Sigmoid colon (tissue), 7 donors: Measurements from ENCODE around the gene SEMA4F. TPM values are rescaled to one million over a fixed set of nuclear protein-coding genes. Genes with fewer than 3 reads are reported as not detected.

Source experiments
- DNase-seq: peaks from one replicate; pipeline ENCODE4 v3.0.0-alpha.2; 2019
- H3K27ac ChIP-seq, 4 donors: fragments of 200-600 bp; sonication (generic); one replicate each; pipeline ENCODE4 v1.5.1; 2016 to 2019; ENCODE audit warnings: mild to moderate bottlenecking in 1 of 4
- H3K27me3 ChIP-seq, 3 donors: fragments of 200-600 bp; sonication (generic); one replicate each; pipeline ENCODE4 v1.5.1; 2019; ENCODE audit warnings: mild to moderate bottlenecking in 1 of 3
- H3K36me3 ChIP-seq, 4 donors: fragments of 200-600 bp; sonication (generic); one replicate each; pipeline ENCODE4 v1.5.1; 2016 to 2019
- H3K4me1 ChIP-seq, 4 donors: fragments of 200-600 bp; sonication (generic); one replicate each; pipeline ENCODE4 v1.5.1; 2017 to 2019
- H3K4me3 ChIP-seq, 4 donors: fragments of 200-600 bp; sonication (generic); one replicate each; pipeline ENCODE4 v1.5.1; 2017 to 2019; ENCODE audit warnings: mild to moderate bottlenecking in 2 of 4, moderate library complexity in 1 of 4
- H3K9me3 ChIP-seq, 4 donors: fragments of 200-600 bp in 3 of 4; sonication (generic) in 3 of 4; one replicate each; pipeline versions ENCODE4 v1.5.1 to v1.6.1; 2013 to 2019
- CTCF ChIP-seq, 4 experiments: fragments of 450-650 bp in 3 of 4; fragments of 200-600 bp in 1 of 4; IDR thresholded peaks; one replicate each; pipeline ENCODE4 v1.5.1; 2016 to 2019; ENCODE audit warnings: antibody characterized with exemption in 4 of 4, mild to moderate bottlenecking in 3 of 4, moderate library complexity in 2 of 4
- EP300 ChIP-seq, 4 donors: sonication (generic); formaldehyde crosslinking; IDR thresholded peaks; one replicate each; pipeline ENCODE4 v1.6.1; 2017; ENCODE audit warnings: antibody characterized with exemption in 4 of 4
- POLR2A ChIP-seq, 2 donors: fragments of 450-650 bp; IDR thresholded peaks; one replicate each; pipeline ENCODE4 v1.6.1; 2016; ENCODE audit warnings: antibody characterized with exemption in 2 of 2, mild to moderate bottlenecking in 2 of 2, moderate library complexity in 2 of 2
- POLR2AphosphoS5 ChIP-seq, 4 donors: sonication (generic); formaldehyde crosslinking; IDR thresholded peaks; one replicate each; pipeline ENCODE4 v1.6.1; 2017; ENCODE audit warnings: antibody characterized with exemption in 4 of 4
- WGBS, 2 donors: extraction: QIAGEN DNeasy Blood & Tissue Kit; methylation state at CpG; one replicate each; pipeline ENCODE4 v1.1.7; 2013; 5-methylcytosine and 5-hydroxymethylcytosine counted together
- intact Hi-C: fragments of 100-400 bp; cut with DNase I; formaldehyde crosslinking; loops from one replicate; pipeline ENCODE4 v1.15.1; 2023
- polyA plus RNA-seq, 3 donors: library from polyadenylated mRNA; stranded (reverse); fragments of 200-250 nt; gene quantifications; one replicate each; pipeline ENCODE4 v1.2.3, GENCODE V29; 2013
- total RNA-seq, 4 donors: library from RNA; depleted of rRNA; stranded (reverse); fragments of >200 nt; gene quantifications; one replicate each; pipeline ENCODE4 v1.1.0, GENCODE V29; 2016
- donor health status: healthy with polysubstance abuse.
- donor health status: Bipolar disorder and iron deficiency.
- donor health status: healthy.

The SEMA4F gene
- total and polyA plus RNA-seq, 7 donors: 0.69 to 5.5 (median 3.2) TPM

- no peak overlapping the region for H3K4me3 ChIP-seq
- H3K27me3 ChIP-seq: peaks cover 10 to 26% (median 11%) of the 10 kb centered on the region in 3 donors
- intact Hi-C loops: no loop called here
- DNase-seq: no peak
- H3K27ac ChIP-seq: no peak overlapping the region
- H3K4me1 ChIP-seq: peaks cover 0 to 6% (median 3%) of the 10 kb centered on the region in 4 donors
- TF ChIP-seq CTCF (IDR thresholded peaks at IDR 0.05) (no peak), EP300 (IDR thresholded peaks at IDR 0.05) (no peak), POLR2A (IDR thresholded peaks at IDR 0.05) (no peak), POLR2AphosphoS5 (IDR thresholded peaks at IDR 0.05) (no peak)
- no peaks in the 10 kb centered on the region for H3K9me3 ChIP-seq
- H3K36me3 ChIP-seq: no peaks in the 10 kb centered on the region
- WGBS, 2 donors: 96% methylated on average over 13 of the region's 13 CpGs
Measured at GRCh38 chr2:74646834-74647482, 7.1 kb upstream of the SEMA4F start.

GRCh38 chr2:74648009-74648443 is 6.0 kb upstream of the SEMA4F start, which contains the start of gene M1AP:
Gene M1AP, minus strand, starts transcription at chr2:74648330. Its CDS starts 8,055 bp downstream, at chr2:74640275.
- H3K4me1 ChIP-seq: peaks cover 0 to 6% (median 3%) of the 10 kb centered on the region in 4 donors
- no peaks in the 10 kb centered on the region for H3K36me3 ChIP-seq
- TF ChIP-seq CTCF (IDR thresholded peaks at IDR 0.05) (no peak), EP300 (IDR thresholded peaks at IDR 0.05) (no peak), POLR2AphosphoS5 (IDR thresholded peaks at IDR 0.05) (no peak), POLR2A (IDR thresholded peaks at IDR 0.05) (no peak)
- H3K4me3 ChIP-seq: no peak within 1 kb of the TSS
- 16 to 48% methylated on average over 45 of the region's 45 CpGs for WGBS, 2 donors
- peaks cover 10 to 26% (median 11%) of the 10 kb centered on the region in 3 donors for H3K27me3 ChIP-seq
- no peak for DNase-seq
- H3K27ac ChIP-seq: no peak within 1 kb of the TSS
- intact Hi-C loops: no loop called here
- no peaks in the 10 kb centered on the region for H3K9me3 ChIP-seq

- intact Hi-C loops: no loop called here
- Histone ChIP-seq H3K9me3 (no peaks in the 10 kb centered on the region), H3K4me1 (peaks cover 0 to 14% (median 10%) of the 10 kb centered on the region in 4 donors), H3K4me3 (peak overlapping the region; percentile 43 to 84 (median 74)), H3K36me3 (peaks cover 0 to 5% (median 0%) of the 10 kb centered on the region in 4 donors), H3K27me3 (peaks cover 0 to 5% (median 0%) of the 10 kb centered on the region in 3 donors), H3K27ac (peak overlapping the region in 2 of 4 donors; percentile 54 to 68)
- no peak for DNase-seq
- 2 to 7% methylated on average over 15 of the region's 15 CpGs for WGBS, 2 donors
- no peak for TF ChIP-seq CTCF (IDR thresholded peaks at IDR 0.05)
Measured at GRCh38 chr2:74653589-74653984, 460 bp upstream of the SEMA4F start.

GRCh38 chr2:74655579-74655978 is 1.5 kb downstream of the SEMA4F start:
- intact Hi-C loops: no loop called here
- no peak for DNase-seq
- Histone ChIP-seq H3K36me3 (peaks cover 0 to 15% (median 0%) of the 10 kb centered on the region in 4 donors), H3K4me3 (no peak overlapping the region), H3K27me3 (no peaks in the 10 kb centered on the region), H3K9me3 (no peaks in the 10 kb centered on the region), H3K27ac (no peak overlapping the region), H3K4me1 (peaks cover 0 to 14% (median 10%) of the 10 kb centered on the region in 4 donors)
- WGBS, 2 donors: 98 to 99% methylated on average over 1 of the region's 1 CpG
- no peak for TF ChIP-seq CTCF (IDR thresholded peaks at IDR 0.05)
- no peak for TF ChIP-seq POLR2A (IDR thresholded peaks at IDR 0.05)
- TF ChIP-seq EP300 (IDR thresholded peaks at IDR 0.05): no peak
- TF ChIP-seq POLR2AphosphoS5 (IDR thresholded peaks at IDR 0.05): no peak
